GM10847 (cell line): ENCODE measurements around the gene DDX23.

Source experiments
- POLR2A ChIP-seq: IDR thresholded peaks from 2 replicates; pipeline ENCODE4 v1.6.1; 2011; ENCODE audit not compliant: insufficient read length; ENCODE audit errors: extremely low read depth

The DDX23 gene

GRCh38 chr12:48793696-48794095 lies 58.3 kb downstream of the DDX23 start:
- no peak for TF ChIP-seq POLR2A

- TF ChIP-seq POLR2A: no peak
Observed at GRCh38 chr12:48789858-48790326, 62.1 kb downstream of the DDX23 start.

GRCh38 chr12:48788854-48789775 lies 62.8 kb downstream of the DDX23 start, which contains the start of gene ADCY6:
TSS of gene ADCY6 (minus strand) at chr12:48789089. CDS start at chr12:48783434, 5,655 bp downstream.
- no peak for TF ChIP-seq POLR2A

- TF ChIP-seq POLR2A: no peak
Observed at GRCh38 chr12:48788524-48788853, 63.5 kb downstream of the DDX23 start.

GRCh38 chr12:48787791-48788523 lies 64.0 kb downstream of the DDX23 start:
- no peak for TF ChIP-seq POLR2A

- TF ChIP-seq POLR2A: no peak
Observed at GRCh38 chr12:48786591-48787544, 65.1 kb downstream of the DDX23 start.

GRCh38 chr12:48783432-48783831 lies 68.5 kb downstream of the DDX23 start:
- no peak for TF ChIP-seq POLR2A

- TF ChIP-seq POLR2A: no peak
Observed at GRCh38 chr12:48782457-48783395, 69.2 kb downstream of the DDX23 start.

GRCh38 chr12:48781750-48782456 lies 70.1 kb downstream of the DDX23 start:
- no peak for TF ChIP-seq POLR2A

GRCh38 chr12:48780381-48781025 lies 71.5 kb downstream of the DDX23 start:
- no peak for TF ChIP-seq POLR2A

GRCh38 chr12:48779869-48780268 lies 72.1 kb downstream of the DDX23 start:
- TF ChIP-seq POLR2A: no peak
